Endothelial cell of umbilical vein (primary cell): ENCODE measurements around the gene PRPH. TPM values are rescaled to one million over a fixed set of nuclear protein-coding genes. Genes with fewer than 3 reads are reported as not detected.

Experiments used
- BruUV-seq: library from RNA; stranded (reverse); fragments of 400-500 nt; replicated peaks from 2 replicates; lab custom pipeline; 2021; lab: Mats Ljungman, UMichigan
- CTCF ChIA-PET: fragments of 300-600, 350-600 bp; sonication (Branson Sonifier 250); formaldehyde crosslinking; loops from one replicate; lab custom pipeline; 2021; ENCODE audit warnings: antibody characterized with exemption, inconsistent platforms; lab: Charles Lee
- POLR2A ChIA-PET: fragments of 300-600, 350-600 bp; sonication (Branson Sonifier 250); formaldehyde crosslinking; loops from one replicate; lab custom pipeline; 2021; ENCODE audit warnings: antibody characterized with exemption, inconsistent platforms; lab: Charles Lee
- DNase-seq: peaks from one replicate; pipeline ENCODE4 v3.0.0-alpha.2; 2011; ENCODE audit warnings: low read depth, low spot score
- FAIRE-seq: peaks from 2 replicates; lab custom pipeline; 2011; peaks lifted over from hg19 to GRCh38; lab: Jason Lieb, UNC
- H2AFZ ChIP-seq: 2 replicates; pipeline ENCODE4 v1.6.0; 2012; ENCODE audit warnings: low read depth, low read length, control low read depth, inconsistent platforms
- H3K27ac ChIP-seq: 2 replicates; pipeline ENCODE4 v1.5.1; 2011; ENCODE audit warnings: low read depth, mild to moderate bottlenecking, control low read depth, low read length, moderate library complexity; ENCODE audit not compliant: insufficient read depth
- H3K27me3 ChIP-seq, 2 experiments: 2 replicates each; pipeline versions ENCODE4 v1.6.0 to v1.6.1; 2011; ENCODE audit warnings: low read length in 2 of 2, mixed read lengths in 1 of 2; ENCODE audit not compliant: control insufficient read depth in 2 of 2, insufficient read depth in 2 of 2
- H3K36me3 ChIP-seq, 2 experiments: 2 replicates in 1 of 2; 3 replicates in 1 of 2; pipeline ENCODE4 v1.5.1; 2011; ENCODE audit warnings: low read length in 2 of 2, mild to moderate bottlenecking in 1 of 2, moderate library complexity in 1 of 2; ENCODE audit not compliant: control insufficient read depth in 2 of 2, insufficient read depth in 2 of 2; ENCODE audit errors: extremely low read depth in 1 of 2
- H3K4me1 ChIP-seq: 3 replicates; pipeline ENCODE4 v1.5.1; 2011; ENCODE audit warnings: mild to moderate bottlenecking, low read length; ENCODE audit not compliant: control insufficient read depth, insufficient read depth; ENCODE audit errors: extremely low read depth
- H3K4me2 ChIP-seq: 2 replicates; pipeline ENCODE4 v1.6.1; 2011; ENCODE audit warnings: low read length, control low read depth, mixed read lengths; ENCODE audit not compliant: insufficient read depth
- H3K4me3 ChIP-seq, 3 experiments: fragments of 200-600 bp in 1 of 3; sonication (generic), shearing (Covaris generic) in 1 of 3; replicated peaks in 1 of 3; 2 replicates each; pipeline ENCODE4 v1.5.1; 2011 to 2016; ENCODE audit warnings: control low read depth in 3 of 3, low read length in 3 of 3, mild to moderate bottlenecking in 2 of 3, inconsistent platforms in 1 of 3, low read depth in 1 of 3, moderate library complexity in 1 of 3; ENCODE audit not compliant: insufficient read depth in 1 of 3
- H3K79me2 ChIP-seq: 2 replicates; pipeline ENCODE4 v1.6.0; 2012; ENCODE audit warnings: low read length, inconsistent platforms; ENCODE audit not compliant: control insufficient read depth, insufficient read depth
- H3K9ac ChIP-seq: replicated peaks from 2 replicates; pipeline ENCODE3; 2011; ENCODE audit warnings: low read length, control low read depth; ENCODE audit not compliant: insufficient read depth; ENCODE audit errors: extremely low read depth
- H3K9me1 ChIP-seq: replicated peaks from 3 replicates; pipeline ENCODE4 v1.6.0; 2011; ENCODE audit warnings: mild to moderate bottlenecking, low read length; ENCODE audit not compliant: control insufficient read depth, insufficient read depth; ENCODE audit errors: extremely low read depth
- H3K9me3 ChIP-seq: replicated peaks from 2 replicates; pipeline ENCODE4 v1.5.1; 2012; ENCODE audit warnings: low read length, inconsistent platforms; ENCODE audit not compliant: control insufficient read depth, insufficient read depth
- H4K20me1 ChIP-seq: replicated peaks from 2 replicates; pipeline ENCODE3; 2011; ENCODE audit warnings: mild to moderate bottlenecking, low read length; ENCODE audit not compliant: control insufficient read depth, insufficient read depth; ENCODE audit errors: extremely low read depth
- CTCF ChIP-seq, 2 donors: IDR thresholded peaks; 1 replicate in 1 of 2; 2 replicates in 1 of 2; pipeline ENCODE4 v1.5.1; 2011; ENCODE audit warnings: low read length in 2 of 2, mild to moderate bottlenecking in 2 of 2, moderate library complexity in 2 of 2, control low read depth in 1 of 2, inconsistent platforms in 1 of 2, low read depth in 1 of 2; ENCODE audit not compliant: insufficient read depth in 1 of 2; ENCODE audit errors: extremely low read depth in 1 of 2
- EZH2 ChIP-seq: IDR thresholded peaks from 2 replicates; pipeline ENCODE4 v1.6.1; 2012; ENCODE audit warnings: borderline replicate concordance, low read depth, mild to moderate bottlenecking, moderate library complexity, low read length, inconsistent platforms; ENCODE audit not compliant: severe bottlenecking
- FOS ChIP-seq: IDR thresholded peaks from 2 replicates; pipeline ENCODE4 v1.6.1; 2011; ENCODE audit warnings: mild to moderate bottlenecking, low read length, moderate library complexity, borderline replicate concordance; ENCODE audit not compliant: insufficient read depth
- GATA2 ChIP-seq: IDR thresholded peaks from 2 replicates; pipeline ENCODE4 v1.7.0; 2011; ENCODE audit warnings: low read depth, mild to moderate bottlenecking, moderate library complexity, mixed read lengths, low read length; ENCODE audit not compliant: insufficient read length, insufficient read depth
- JUN ChIP-seq: IDR thresholded peaks from 2 replicates; pipeline ENCODE4 v1.6.1; 2011; ENCODE audit warnings: borderline replicate concordance, low read depth; ENCODE audit not compliant: insufficient read length, insufficient read depth
- MAX ChIP-seq: IDR thresholded peaks from 2 replicates; pipeline ENCODE4 v1.6.1; 2011; ENCODE audit not compliant: insufficient read depth, insufficient read length
- MYC ChIP-seq: IDR thresholded peaks from one replicate; pipeline ENCODE4 v1.6.1; 2011; ENCODE audit warnings: mild to moderate bottlenecking, low read depth, low read length
- POLR2A ChIP-seq: IDR thresholded peaks from 2 replicates; pipeline ENCODE4 v1.6.1; 2012; ENCODE audit warnings: low read depth, mild to moderate bottlenecking, control low read depth, low read length
- POLR2AphosphoS5 ChIP-seq: IDR thresholded peaks from 2 replicates; pipeline ENCODE4 v1.6.1; 2012; ENCODE audit warnings: low read depth, mild to moderate bottlenecking, control low read depth, low read length, moderate library complexity; ENCODE audit not compliant: insufficient read depth
- dilution Hi-C: fragments of 300-500 bp; cut with MboI; formaldehyde crosslinking; loops from one replicate; pipeline ENCODE4 v1.15.0; 2019; ENCODE audit warnings: low sequenced_read_pairs; ENCODE audit not compliant: extremely low pct_ligation_motif_present
- intact Hi-C: fragments of 100-400 bp; cut with micrococcal nuclease; formaldehyde crosslinking; loops from one replicate; pipeline ENCODE4 v1.10.0; 2022
- polyA plus RNA-seq, 4 experiments: library from polyadenylated mRNA; depleted of rRNA in 3 of 4; stranded (reverse) in 3 of 4; unstranded in 1 of 4; fragments of >200 nt; gene quantifications; 2 replicates each; pipeline versions ENCODE4 v1.2.1 to v1.2.3, GENCODE V29; 2011 to 2012; ENCODE audit warnings: missing spikeins in 1 of 4
- total RNA-seq: library from RNA; stranded (reverse); gene quantifications from 2 replicates; pipeline ENCODE4 v1.2.3, GENCODE V29; 2021

Gene PRPH
- total and polyA plus RNA-seq, 2 donors (not counting 3 experiments of a cell fraction or from before 2014, with no cell fraction given): not detected

- no peaks in the 10 kb centered on the region for H3K79me2 ChIP-seq
- DNase-seq (no peak), FAIRE-seq (no peak)
- TF ChIP-seq MYC: no peak
- peak; percentile 5 to 6 for TF ChIP-seq CTCF (IDR thresholded peaks at IDR 0.05; ENCODE audit: extremely low read depth in 1 of 2, insufficient read depth in 1 of 2, low read depth in 1 of 2, low read length in 2 of 2)
- H3K4me3 ChIP-seq: no peak overlapping the region
- H3K9me3 ChIP-seq: no peaks in the 10 kb centered on the region
- H3K4me2 ChIP-seq: no peak overlapping the region
- ChIA-PET CTCF (interaction anchor here (1.7 to 12.9 kb wide), 6 partner anchors 9 to 60 kb away, joined by 6 to 173 read pairs (median 13); partner anchors contain the start of genes DNAJC22 and TROAP), POLR2A (no interaction called here)
- dilution Hi-C loops: no loop called here
- H2AFZ ChIP-seq: no peak overlapping the region
- intact Hi-C loops: no loop called here
- peaks cover 32 to 42% of the 10 kb centered on the region in 2 experiments for H3K27me3 ChIP-seq
- no peaks in the 10 kb centered on the region for H4K20me1 ChIP-seq
- no peaks in the 10 kb centered on the region for H3K9me1 ChIP-seq
- H3K4me1 ChIP-seq: peaks cover 3% of the 10 kb centered on the region
- H3K9ac ChIP-seq: no peak overlapping the region
- H3K27ac ChIP-seq: no peak overlapping the region
- no TSS peak for BruUV-seq
- H3K36me3 ChIP-seq: no peaks in the 10 kb centered on the region
Observed at GRCh38 chr12:49298160-49298559, 3.2 kb downstream of the PRPH start.

- Histone ChIP-seq H2AFZ (peak overlapping the region; percentile 23), H3K36me3 (no peaks in the 10 kb centered on the region), H4K20me1 (no peaks in the 10 kb centered on the region), H3K9ac (no peak overlapping the region), H3K4me1 (no peaks in the 10 kb centered on the region), H3K4me2 (no peak overlapping the region), H3K27me3 (peaks cover 22 to 28% of the 10 kb centered on the region in 2 experiments), H3K4me3 (no peak overlapping the region), H3K9me3 (no peaks in the 10 kb centered on the region), H3K27ac (no peak overlapping the region), H3K79me2 (no peaks in the 10 kb centered on the region), H3K9me1 (no peaks in the 10 kb centered on the region)
- intact Hi-C loops: no loop called here
- ChIA-PET CTCF (interaction anchor here (1.1 to 4.0 kb wide), 2 partner anchors 13 to 57 kb away, joined by 3 to 24 read pairs; no protein-coding TSS in a partner anchor), POLR2A (no interaction called here)
- no peak for TF ChIP-seq CTCF (IDR thresholded peaks at IDR 0.05; ENCODE audit: extremely low read depth in 1 of 2, insufficient read depth in 1 of 2, low read depth in 1 of 2, low read length in 2 of 2)
- TF ChIP-seq FOS: no peak
- TF ChIP-seq POLR2AphosphoS5: no peak
- no peak for TF ChIP-seq JUN
- TF ChIP-seq EZH2: no peak
- TF ChIP-seq MAX: no peak
- TF ChIP-seq MYC: no peak
- no peak for TF ChIP-seq GATA2
- TF ChIP-seq POLR2A: no peak
- FAIRE-seq (peak; percentile 12), DNase-seq (no peak)
- no TSS peak for BruUV-seq
- dilution Hi-C loops: no loop called here
Observed at GRCh38 chr12:49301760-49302159, 6.8 kb downstream of the PRPH start.
